K562 (cell line): ENCODE measurements around the gene NR3C1. TPM values are rescaled to one million over a fixed set of nuclear protein-coding genes. Genes with fewer than 3 reads are reported as not detected.

Experiments
- ATAC-seq: fragments of 200-7000 bp; cut with Tn5 transposase; 3 replicates; pipeline ENCODE4 v1.9.1; 2020; ENCODE audit warnings: moderate library complexity
- BruUV-seq: library from RNA; stranded (reverse); fragments of 400-500 nt; replicated peaks from 2 replicates; lab custom pipeline; 2021; lab: Mats Ljungman, UMichigan
- CTCF ChIA-PET: fragments of 300-600 bp; formaldehyde crosslinking; extraction: SDS; loops from one replicate; lab custom pipeline; 2021; ENCODE audit warnings: low intra/inter-chr PET ratio; lab: Yijun Ruan, JAX
- POLR2A ChIA-PET: fragments of 300-600, 350-650 bp; sonication (Branson Sonifier 250); formaldehyde crosslinking; extraction: SDS; loops from one replicate; lab custom pipeline; 2021; ENCODE audit warnings: antibody characterized with exemption, inconsistent platforms; lab: Yijun Ruan, JAX
- DNase-seq, 4 experiments: peaks; one replicate each; pipeline versions ENCODE4 v3.0.0 to v3.0.0-alpha.2; 2011 to 2018; ENCODE audit warnings: low spot score in 3 of 4, mixed read lengths in 3 of 4; ENCODE audit errors: extremely low read depth in 1 of 4
- FAIRE-seq: peaks from 2 replicates; lab custom pipeline; 2011; peaks lifted over from hg19 to GRCh38; lab: Jason Lieb, UNC
- H2AFZ ChIP-seq: 2 replicates; pipeline ENCODE4 v1.6.0; 2011; ENCODE audit warnings: low read depth, low read length, control low read depth, inconsistent platforms
- H3K27ac ChIP-seq: fragments of 200-600 bp; 3 replicates; pipeline ENCODE4 v1.8.0; 2011; ENCODE audit warnings: low read depth, mild to moderate bottlenecking, control low read depth, inconsistent platforms, low read length, moderate library complexity, mixed read lengths; ENCODE audit errors: extremely low read depth
- H3K27me3 ChIP-seq, 2 experiments: fragments of 300-600 bp in 1 of 2; 2 replicates in 1 of 2; 3 replicates in 1 of 2; pipeline versions ENCODE4 v1.6.0 to v1.8.0; 2011; ENCODE audit warnings: inconsistent platforms in 2 of 2, low read length in 2 of 2, mild to moderate bottlenecking in 1 of 2, mixed read lengths in 1 of 2, moderate library complexity in 1 of 2; ENCODE audit not compliant: control insufficient read depth in 2 of 2, insufficient read depth in 2 of 2
- H3K36me3 ChIP-seq: fragments of 300-600 bp; 3 replicates; pipeline ENCODE4 v1.8.0; 2011; ENCODE audit warnings: mild to moderate bottlenecking, low read length, inconsistent platforms; ENCODE audit not compliant: control insufficient read depth, insufficient read depth
- H3K4me1 ChIP-seq, 2 experiments: fragments of 200-600 bp in 1 of 2; replicated peaks in 1 of 2; 2 replicates in 1 of 2; 3 replicates in 1 of 2; pipeline versions ENCODE4 v1.5.1 to v1.8.0; 2011; ENCODE audit warnings: inconsistent platforms in 2 of 2, low read length in 2 of 2, mild to moderate bottlenecking in 1 of 2, mixed read lengths in 1 of 2, moderate library complexity in 1 of 2; ENCODE audit not compliant: control insufficient read depth in 2 of 2, insufficient read depth in 2 of 2
- H3K4me2 ChIP-seq: 2 replicates; pipeline ENCODE4 v1.6.1; 2011; ENCODE audit warnings: low read length, control low read depth, inconsistent platforms, mixed read lengths; ENCODE audit not compliant: insufficient read depth
- H3K4me3 ChIP-seq: fragments of 200-600 bp; sonication (generic), shearing (Covaris generic); 2 replicates; pipeline ENCODE4 v1.5.1; 2016; ENCODE audit warnings: control low read depth, inconsistent platforms
- H3K79me2 ChIP-seq: fragments of 200-600 bp; 3 replicates; pipeline ENCODE4 v1.8.0; 2011; ENCODE audit warnings: low read length, inconsistent platforms; ENCODE audit not compliant: control insufficient read depth, insufficient read depth
- H3K9ac ChIP-seq, 2 experiments: 2 replicates each; pipeline versions ENCODE4 v1.6.0 to v1.6.1; 2011; ENCODE audit warnings: low read depth in 2 of 2, low read length in 2 of 2, control low read depth in 1 of 2, inconsistent platforms in 1 of 2, mild to moderate bottlenecking in 1 of 2, mixed read lengths in 1 of 2; ENCODE audit not compliant: insufficient read depth in 1 of 2
- H3K9me1 ChIP-seq: one replicate; pipeline ENCODE4 v1.6.0; 2011; ENCODE audit warnings: inconsistent platforms, mild to moderate bottlenecking, low read length, moderate library complexity; ENCODE audit not compliant: control insufficient read depth, insufficient read depth
- H3K9me3 ChIP-seq: replicated peaks from 2 replicates; pipeline ENCODE4 v1.5.1; 2011; ENCODE audit warnings: low read depth, low read length, inconsistent platforms; ENCODE audit not compliant: control insufficient read depth, insufficient read depth
- H4K20me1 ChIP-seq: replicated peaks from 2 replicates; pipeline ENCODE4 v1.6.1; 2011; ENCODE audit warnings: low read length, inconsistent platforms, mixed read lengths; ENCODE audit not compliant: control insufficient read depth, insufficient read depth
- CHD4 ChIP-seq: fragments of 200-600 bp; sonication (generic); IDR thresholded peaks from 3 replicates; pipeline ENCODE4 v1.6.1; 2012; ENCODE audit warnings: low read depth, mild to moderate bottlenecking, mixed read lengths, low read length, inconsistent platforms; ENCODE audit not compliant: insufficient read depth, insufficient replicate concordance, poor library complexity, severe bottlenecking
- E2F3 ChIP-seq: fragments of 250-450 bp; sonication (Bioruptor Pico); IDR thresholded peaks from 2 replicates; pipeline ENCODE4 v1.4.0; 2020; ENCODE audit warnings: mild to moderate bottlenecking
- EWSR1 ChIP-seq: fragments of 450-650 bp; IDR thresholded peaks from 2 replicates; pipeline ENCODE4 v1.6.1; 2018; ENCODE audit warnings: borderline replicate concordance, mild to moderate bottlenecking, low read depth, moderate library complexity; ENCODE audit not compliant: partially characterized antibody
- KLF10 ChIP-seq: fragments of 250-450 bp; sonication (Bioruptor Pico); IDR thresholded peaks from 2 replicates; pipeline ENCODE4 v1.6.1; 2021; ENCODE audit warnings: matching md5 sums
- MCM2 ChIP-seq: fragments of 450-650 bp; IDR thresholded peaks from 2 replicates; pipeline ENCODE4 v1.6.1; 2017; ENCODE audit warnings: low read depth, mild to moderate bottlenecking
- NCOR1 ChIP-seq: fragments of 450-650 bp; IDR thresholded peaks from 2 replicates; pipeline ENCODE4 v1.6.1; 2016; ENCODE audit warnings: mild to moderate bottlenecking, moderate library complexity
- RFX1 ChIP-seq: fragments of 450-650 bp; IDR thresholded peaks from 2 replicates; pipeline ENCODE4 v1.6.1; 2016; ENCODE audit warnings: mild to moderate bottlenecking, moderate library complexity
- SIRT6 ChIP-seq: IDR thresholded peaks from one replicate; pipeline ENCODE4 v1.6.1; 2012; ENCODE audit warnings: low read depth, mild to moderate bottlenecking, control low read depth, inconsistent platforms, low read length, moderate library complexity
- ZBTB7A ChIP-seq: IDR thresholded peaks from 2 replicates; pipeline ENCODE4 v1.6.1; 2011; ENCODE audit warnings: low read depth, mild to moderate bottlenecking, low read length, moderate library complexity, borderline replicate concordance; ENCODE audit not compliant: control insufficient read depth
- ZNF764 ChIP-seq: fragments of 250-450 bp; sonication (Bioruptor Pico); IDR thresholded peaks from 2 replicates; pipeline ENCODE4 v1.4.0; 2020; ENCODE audit warnings: low read depth, mild to moderate bottlenecking, moderate library complexity
- WGBS: fragments of 100-300 bp; shearing (Covaris generic); methylation state at CpG from one replicate; pipeline ENCODE4 v1.1.6; 2016; ENCODE audit warnings: low coverage, mixed read lengths; ENCODE audit not compliant: insufficient coverage; ENCODE audit errors: missing lambda C conversion rate; 5-methylcytosine and 5-hydroxymethylcytosine counted together
- in situ Hi-C: fragments of 300-500 bp; cut with MboI; formaldehyde crosslinking; loops from 4 replicates; pipeline ENCODE4 v1.15.0; 2018; ENCODE audit warnings: inconsistent platforms, mixed read lengths
- intact Hi-C: fragments of 100-400 bp; cut with micrococcal nuclease; formaldehyde crosslinking; loops from 2 replicates; pipeline ENCODE4 v1.14.2; 2022
- polyA plus RNA-seq, 8 experiments: library from polyadenylated mRNA; depleted of rRNA in 4 of 8; stranded (reverse) in 5 of 8; unstranded in 3 of 8; fragments of >200 nt; fragmentation: Nextera tagmentation in 2 of 8; fragmentation: Illumina TruSeq in 1 of 8; extraction: Ambion mirVana in 2 of 8; extraction: Trizol in 1 of 8; gene quantifications; 2 replicates each; pipeline versions ENCODE4 v1.2.1 to v1.2.3, GENCODE V29; 2011 to 2014; ENCODE audit warnings: inconsistent platforms in 1 of 8, missing spikeins in 1 of 8
- total RNA-seq, 7 experiments: library from RNA; depleted of rRNA in 6 of 7; stranded (reverse); fragments of >200 nt in 6 of 7; fragmentation: Illumina TruSeq in 2 of 7; extraction: Trizol in 2 of 7; gene quantifications; 2 replicates each; pipeline versions ENCODE4 v1.2.1 to v1.2.3, GENCODE V29; 2011 to 2021; ENCODE audit warnings: low replicate concordance in 1 of 7
- TF ChIP-seq, protein P1 (sequence below), 3 experiments: fragments of 200-800 bp in 1 of 3; fragments of 250-450 bp in 1 of 3; fragments of 450-650 bp in 1 of 3; sonication (Bioruptor Pico) in 1 of 3; sonication (Bioruptor generic) in 1 of 3; formaldehyde crosslinking in 1 of 3; IDR thresholded peaks; 2 replicates each; pipeline versions ENCODE4 v1.6.1 to v1.8.0; 2016 to 2022; ENCODE audit warnings: mild to moderate bottlenecking in 2 of 3, missing genetic modification characterization in 2 of 3, missing compliant biosample characterization in 1 of 3, moderate library complexity in 1 of 3
- TF ChIP-seq, protein P2 (sequence below): sonication (generic); formaldehyde crosslinking; IDR thresholded peaks from 2 replicates; pipeline ENCODE4 v1.8.0; 2022; ENCODE audit warnings: missing genetic modification reagents, mild to moderate bottlenecking, moderate library complexity, borderline replicate concordance

The NR3C1 gene
- total and polyA plus RNA-seq, 9 of the 15 experiments (the other 6 are each of a cell fraction or from before 2014, with no cell fraction given) = 8.2 to 36.0 (median 15.0) TPM

- no peaks in the 10 kb centered on the region for H3K36me3 ChIP-seq
- no peaks in the 10 kb centered on the region for H3K9me3 ChIP-seq
- no peaks in the 10 kb centered on the region; a peak in 2 of 5 replicates for H3K27me3 ChIP-seq
- POLR2A ChIA-PET = no interaction called here
- no peaks in the 10 kb centered on the region for H4K20me1 ChIP-seq
- intact Hi-C loops (no loop called here), in situ Hi-C loops (no loop called here)
- WGBS = 0% methylated on average over 1 of the region's 1 CpG
- ATAC-seq = no peak
- CTCF ChIA-PET = interaction anchor here (0.7 kb wide), 1 partner anchor 378 kb away, joined by 4 read pairs; no protein-coding TSS in a partner anchor
- no peaks in the 10 kb centered on the region for H3K4me1 ChIP-seq
- no peak overlapping the region for H3K9ac ChIP-seq
- DNase-seq = no peak
- no peak overlapping the region for H3K27ac ChIP-seq
- H3K79me2 ChIP-seq = no peaks in the 10 kb centered on the region
- BruUV-seq = no TSS peak
- H3K4me2 ChIP-seq = no peak overlapping the region
- no peaks in the 10 kb centered on the region for H3K9me1 ChIP-seq
- no peak overlapping the region for H3K4me3 ChIP-seq
- FAIRE-seq = no peak
- no peak overlapping the region for H2AFZ ChIP-seq
- TF ChIP-seq ZNF764 (no peak), SIRT6 (no peak), KLF10 (CRISPR knock-in tag) (no peak), RFX1 (no peak), E2F3 (CRISPR knock-in tag) (no peak), EWSR1 (no peak), ZBTB7A (no peak), CHD4 (no peak), NCOR1 (no peak), MCM2 (no peak)
- TF ChIP-seq, protein P1, sequence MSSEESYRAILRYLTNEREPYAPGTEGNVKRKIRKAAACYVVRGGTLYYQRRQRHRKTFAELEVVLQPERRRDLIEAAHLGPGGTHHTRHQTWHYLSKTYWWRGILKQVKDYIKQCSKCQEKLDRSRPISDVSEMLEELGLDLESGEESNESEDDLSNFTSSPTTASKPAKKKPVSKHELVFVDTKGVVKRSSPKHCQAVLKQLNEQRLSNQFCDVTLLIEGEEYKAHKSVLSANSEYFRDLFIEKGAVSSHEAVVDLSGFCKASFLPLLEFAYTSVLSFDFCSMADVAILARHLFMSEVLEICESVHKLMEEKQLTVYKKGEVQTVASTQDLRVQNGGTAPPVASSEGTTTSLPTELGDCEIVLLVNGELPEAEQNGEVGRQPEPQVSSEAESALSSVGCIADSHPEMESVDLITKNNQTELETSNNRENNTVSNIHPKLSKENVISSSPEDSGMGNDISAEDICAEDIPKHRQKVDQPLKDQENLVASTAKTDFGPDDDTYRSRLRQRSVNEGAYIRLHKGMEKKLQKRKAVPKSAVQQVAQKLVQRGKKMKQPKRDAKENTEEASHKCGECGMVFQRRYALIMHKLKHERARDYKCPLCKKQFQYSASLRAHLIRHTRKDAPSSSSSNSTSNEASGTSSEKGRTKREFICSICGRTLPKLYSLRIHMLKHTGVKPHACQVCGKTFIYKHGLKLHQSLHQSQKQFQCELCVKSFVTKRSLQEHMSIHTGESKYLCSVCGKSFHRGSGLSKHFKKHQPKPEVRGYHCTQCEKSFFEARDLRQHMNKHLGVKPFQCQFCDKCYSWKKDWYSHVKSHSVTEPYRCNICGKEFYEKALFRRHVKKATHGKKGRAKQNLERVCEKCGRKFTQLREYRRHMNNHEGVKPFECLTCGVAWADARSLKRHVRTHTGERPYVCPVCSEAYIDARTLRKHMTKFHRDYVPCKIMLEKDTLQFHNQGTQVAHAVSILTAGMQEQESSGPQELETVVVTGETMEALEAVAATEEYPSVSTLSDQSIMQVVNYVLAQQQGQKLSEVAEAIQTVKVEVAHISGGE (CRISPR knock-in tag; IDR thresholded peaks at IDR 0.05) = no peak
- TF ChIP-seq, protein P2, sequence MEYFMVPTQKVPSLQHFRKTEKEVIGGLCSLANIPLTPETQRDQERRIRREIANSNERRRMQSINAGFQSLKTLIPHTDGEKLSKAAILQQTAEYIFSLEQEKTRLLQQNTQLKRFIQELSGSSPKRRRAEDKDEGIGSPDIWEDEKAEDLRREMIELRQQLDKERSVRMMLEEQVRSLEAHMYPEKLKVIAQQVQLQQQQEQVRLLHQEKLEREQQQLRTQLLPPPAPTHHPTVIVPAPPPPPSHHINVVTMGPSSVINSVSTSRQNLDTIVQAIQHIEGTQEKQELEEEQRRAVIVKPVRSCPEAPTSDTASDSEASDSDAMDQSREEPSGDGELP = no peak
These were observed 43.2 kb upstream of the NR3C1 start for GRCh38 chr5:143446535-143447226.
